Mucosa of descending colon (tissue), 3 donors: ENCODE results near the gene NKD1. TPM values are rescaled to one million over a fixed set of nuclear protein-coding genes. Genes with fewer than 3 reads are reported as not detected.
"Not testable (repeated sequence)": the region's sequence is repeated elsewhere in the genome, so short reads cannot be mapped to it uniquely, and the experiment has no call there.

Source experiments
- ATAC-seq: fragments of 200-7000 bp; cut with Tn5 transposase; one replicate; pipeline ENCODE4 v1.9.1; 2020; ENCODE audit warnings: mild to moderate bottlenecking, moderate library complexity
- DNase-seq, 3 donors: peaks; one replicate each; pipeline ENCODE4 v3.0.0-alpha.2; 2020
- H3K36me3 ChIP-seq: fragments of 200-600 bp; one replicate; pipeline ENCODE4 v1.8.0; 2021; ENCODE audit warnings: low read depth, mild to moderate bottlenecking
- H3K4me1 ChIP-seq: fragments of 200-600 bp; one replicate; pipeline ENCODE4 v1.8.0; 2021; ENCODE audit warnings: low read depth, mild to moderate bottlenecking
- H3K4me3 ChIP-seq: fragments of 200-600 bp; one replicate; pipeline ENCODE4 v1.8.0; 2021; ENCODE audit warnings: mild to moderate bottlenecking
- H3K9me3 ChIP-seq: fragments of 200-600 bp; one replicate; pipeline ENCODE4 v1.8.0; 2021; ENCODE audit warnings: mild to moderate bottlenecking
- intact Hi-C, 2 donors: fragments of 100-400 bp; cut with DNase I in 1 of 2; cut with micrococcal nuclease in 1 of 2; formaldehyde crosslinking; loops; one replicate each; pipeline versions ENCODE4 v1.11.0 to v1.11.1; 2022; cut with DNase I, micrococcal nuclease
- total RNA-seq, 3 donors: library from RNA; stranded (reverse); fragmentation: NEBNext Ultra II Directional in 2 of 3; extraction: Animal tissue kit (Norgen Biotek cat#: 25700) in 2 of 3; gene quantifications; one replicate each; pipeline versions ENCODE4 v1.2.1 to v1.2.4, GENCODE V29; 2021 to 2023
- TF ChIP-seq, protein P1 (sequence below): fragments of 200-600 bp; IDR thresholded peaks from one replicate; pipeline ENCODE4 v1.8.0; 2022; ENCODE audit warnings: antibody characterized with exemption, mild to moderate bottlenecking
- donor health status: DM: no; HTN: no; CAD: no; lungs with moderate emphysema.
- donor health status: DM: no; HTN: no; CAD: no.
- donor health status: DM: no; HTN: yes; CAD: no.

NKD1 gene
- total RNA-seq, 3 donors from 2014 or later = 1.6 to 28.0 (median 3.2) TPM

- Histone ChIP-seq H3K4me1 (no peaks in the 10 kb centered on the region), H3K36me3 (no peaks in the 10 kb centered on the region), H3K9me3 (no peaks in the 10 kb centered on the region), H3K4me3 (no peak overlapping the region)
- DNase-seq (no peak), ATAC-seq (no peak)
- TF ChIP-seq, protein P1, sequence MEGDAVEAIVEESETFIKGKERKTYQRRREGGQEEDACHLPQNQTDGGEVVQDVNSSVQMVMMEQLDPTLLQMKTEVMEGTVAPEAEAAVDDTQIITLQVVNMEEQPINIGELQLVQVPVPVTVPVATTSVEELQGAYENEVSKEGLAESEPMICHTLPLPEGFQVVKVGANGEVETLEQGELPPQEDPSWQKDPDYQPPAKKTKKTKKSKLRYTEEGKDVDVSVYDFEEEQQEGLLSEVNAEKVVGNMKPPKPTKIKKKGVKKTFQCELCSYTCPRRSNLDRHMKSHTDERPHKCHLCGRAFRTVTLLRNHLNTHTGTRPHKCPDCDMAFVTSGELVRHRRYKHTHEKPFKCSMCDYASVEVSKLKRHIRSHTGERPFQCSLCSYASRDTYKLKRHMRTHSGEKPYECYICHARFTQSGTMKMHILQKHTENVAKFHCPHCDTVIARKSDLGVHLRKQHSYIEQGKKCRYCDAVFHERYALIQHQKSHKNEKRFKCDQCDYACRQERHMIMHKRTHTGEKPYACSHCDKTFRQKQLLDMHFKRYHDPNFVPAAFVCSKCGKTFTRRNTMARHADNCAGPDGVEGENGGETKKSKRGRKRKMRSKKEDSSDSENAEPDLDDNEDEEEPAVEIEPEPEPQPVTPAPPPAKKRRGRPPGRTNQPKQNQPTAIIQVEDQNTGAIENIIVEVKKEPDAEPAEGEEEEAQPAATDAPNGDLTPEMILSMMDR = no peak
- intact Hi-C loops = no loop called here
Measured at GRCh38 chr16:50535506-50536257, 12.5 kb upstream of the NKD1 start.

GRCh38 chr16:50536258-50536645 lies 11.9 kb upstream of the NKD1 start:
- intact Hi-C loops, ATAC-seq, H3K4me3 ChIP-seq, H3K9me3 ChIP-seq, H3K4me1 ChIP-seq, H3K36me3 ChIP-seq, DNase-seq: not testable (repeated sequence)

DNA sequence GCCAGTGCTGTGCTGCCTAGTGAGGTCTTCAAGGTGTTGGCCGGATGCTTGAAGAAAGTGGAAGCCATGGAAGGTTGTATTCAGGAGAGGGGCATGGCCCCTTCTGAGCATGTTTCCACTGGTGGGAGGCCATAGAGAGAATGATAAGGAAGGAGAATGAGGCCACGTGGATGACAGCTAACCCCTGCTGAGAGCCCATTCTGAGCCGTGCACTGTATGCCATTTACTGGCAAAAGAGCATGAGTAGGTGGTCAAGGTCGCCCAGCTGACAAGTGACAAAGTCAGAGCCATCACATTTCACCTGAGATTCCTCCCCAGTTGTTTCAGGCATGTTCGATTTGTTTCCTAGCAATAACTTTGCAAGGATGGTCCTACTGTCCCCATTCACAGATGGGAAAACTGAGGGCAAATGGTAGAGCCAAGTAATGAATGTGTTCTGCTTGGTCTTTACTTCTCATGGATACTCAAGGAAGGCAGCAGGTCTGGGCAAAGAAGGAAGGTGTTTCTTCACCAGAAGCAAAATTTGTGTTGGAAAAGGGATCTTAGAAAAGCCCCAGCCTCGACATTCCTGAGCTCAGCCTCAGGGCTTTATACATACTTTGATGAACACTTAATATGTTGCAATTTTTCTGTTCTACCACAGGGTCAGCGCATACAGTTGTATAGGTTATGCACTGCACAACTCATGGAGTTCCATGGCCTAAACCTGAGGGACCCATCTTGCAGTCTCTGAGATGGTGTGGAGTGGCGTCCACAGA lies 10.5 kb upstream of the NKD1 start:
- intact Hi-C loops = no loop called here

DNA sequence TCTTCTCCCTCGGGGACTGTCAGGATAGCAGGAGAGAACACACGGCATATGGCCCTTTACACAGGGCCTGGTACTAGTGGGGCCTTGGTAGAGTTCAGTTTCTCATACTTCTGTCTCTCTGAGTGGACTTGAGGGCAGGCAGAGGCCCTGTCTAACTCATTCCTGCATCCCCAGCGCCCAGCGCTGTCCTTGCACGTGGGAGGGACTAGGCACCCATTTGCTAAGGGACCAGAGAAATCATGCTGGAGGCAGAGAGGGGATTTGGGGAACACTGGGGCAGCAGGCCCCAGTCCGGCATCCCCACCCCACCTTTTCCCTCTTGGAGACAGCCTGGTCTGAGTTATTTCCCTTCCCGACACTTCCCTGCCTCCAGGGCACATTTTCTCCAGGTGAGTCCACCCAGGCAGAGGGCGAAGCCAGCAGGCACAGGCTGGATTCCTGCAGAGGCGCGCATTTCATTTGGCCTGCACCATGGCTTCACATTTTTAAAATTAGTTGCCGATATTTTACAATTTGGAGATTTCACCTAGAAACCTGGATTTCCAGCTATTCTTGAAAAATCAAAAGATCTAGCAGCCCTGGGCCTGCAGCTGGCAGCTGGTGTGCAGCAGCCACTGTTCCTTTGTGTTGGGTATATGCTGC lies 9.7 kb upstream of the NKD1 start:
- Histone ChIP-seq H3K4me3 (no peak overlapping the region), H3K36me3 (no peaks in the 10 kb centered on the region), H3K4me1 (no peaks in the 10 kb centered on the region), H3K9me3 (no peaks in the 10 kb centered on the region)
- TF ChIP-seq, protein P1 = no peak
- DNase-seq (no peak), ATAC-seq (no peak)
- intact Hi-C loops = no loop called here

More for the DNA sequence above, 10.5 kb upstream of the NKD1 start:
- TF ChIP-seq, protein P1 = no peak
- DNase-seq (no peak), ATAC-seq (no peak)
- Histone ChIP-seq H3K9me3 (no peaks in the 10 kb centered on the region), H3K36me3 (no peaks in the 10 kb centered on the region), H3K4me3 (no peak overlapping the region), H3K4me1 (no peaks in the 10 kb centered on the region)

DNA sequence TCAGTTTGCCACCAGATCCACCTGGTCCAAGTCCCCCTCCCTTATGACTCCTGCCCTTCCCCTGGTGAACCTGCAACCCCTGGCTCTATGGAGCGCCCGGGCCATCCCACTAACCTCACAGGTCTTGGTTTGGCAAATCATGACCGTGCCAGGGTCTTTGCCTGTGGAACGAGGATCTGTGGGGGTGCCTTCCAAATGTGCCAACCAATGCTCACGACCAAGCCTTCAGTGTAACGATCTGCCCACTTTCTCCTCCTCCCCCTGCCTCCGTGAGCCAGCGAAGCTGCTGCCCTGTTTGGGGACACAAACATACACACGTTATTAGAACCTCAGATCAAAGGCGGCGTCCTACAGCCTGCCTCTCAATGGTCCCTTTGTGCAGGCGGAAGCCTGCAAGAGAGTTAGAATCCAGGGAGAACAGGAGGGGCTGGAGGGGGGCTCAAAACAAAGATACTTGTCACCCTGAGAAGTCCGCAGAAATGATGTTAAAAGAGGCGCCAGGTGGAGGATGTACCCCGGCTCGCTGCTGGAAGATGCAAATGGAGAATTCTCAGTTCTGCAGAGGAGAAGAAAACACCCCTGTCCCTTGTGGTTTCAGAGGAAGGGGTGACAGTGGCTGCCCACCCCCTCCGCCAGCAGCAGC lies 9.0 kb upstream of the NKD1 start:
- DNase-seq (no peak), ATAC-seq (no peak)
- Histone ChIP-seq H3K4me3 (no peak overlapping the region), H3K9me3 (no peaks in the 10 kb centered on the region), H3K4me1 (no peaks in the 10 kb centered on the region), H3K36me3 (no peaks in the 10 kb centered on the region)
- intact Hi-C loops = no loop called here
- TF ChIP-seq, protein P1 = no peak
